Measurements from ENCODE around the gene CYP26A1. TPM values are rescaled to one million over a fixed set of nuclear protein-coding genes. Genes with fewer than 3 reads are reported as not detected.
"Not testable (repeated sequence)": the region's sequence is repeated elsewhere in the genome, so short reads cannot be mapped to it uniquely, and the experiment has no call there.

The CYP26A1 gene
- total RNA-seq, 1 donor from 2014 or later, result not detected

- DNase-seq, result no peak
Observed at GRCh38 chr10:93080350-93081046, 6.8 kb downstream of the CYP26A1 start.

- DNase-seq, result no peak
Observed at GRCh38 chr10:93081318-93081717, 7.6 kb downstream of the CYP26A1 start.

DNA sequence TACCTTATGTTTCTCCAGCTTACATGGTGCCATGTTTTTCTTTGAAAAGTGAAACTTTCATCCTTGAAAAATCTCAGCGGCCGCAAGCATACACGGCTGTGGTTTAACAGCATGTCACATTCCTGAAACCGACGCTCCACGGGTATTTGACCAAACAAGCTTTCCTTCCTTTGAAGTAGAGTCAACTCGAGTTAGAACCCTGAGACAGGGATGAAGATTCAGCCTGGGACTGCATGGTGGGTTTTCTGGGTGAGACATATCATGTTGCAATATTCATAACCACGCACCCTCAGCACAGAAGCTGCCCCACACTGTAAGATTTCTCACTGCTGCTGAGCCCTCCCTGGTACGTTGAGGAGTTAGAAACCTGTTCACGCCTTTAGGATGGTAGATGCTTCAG is 8.1 kb downstream of the CYP26A1 start:
- no peak for DNase-seq

GRCh38 chr10:93083743-93084539 is 10.2 kb downstream of the CYP26A1 start:
- DNase-seq, result no peak

DNA sequence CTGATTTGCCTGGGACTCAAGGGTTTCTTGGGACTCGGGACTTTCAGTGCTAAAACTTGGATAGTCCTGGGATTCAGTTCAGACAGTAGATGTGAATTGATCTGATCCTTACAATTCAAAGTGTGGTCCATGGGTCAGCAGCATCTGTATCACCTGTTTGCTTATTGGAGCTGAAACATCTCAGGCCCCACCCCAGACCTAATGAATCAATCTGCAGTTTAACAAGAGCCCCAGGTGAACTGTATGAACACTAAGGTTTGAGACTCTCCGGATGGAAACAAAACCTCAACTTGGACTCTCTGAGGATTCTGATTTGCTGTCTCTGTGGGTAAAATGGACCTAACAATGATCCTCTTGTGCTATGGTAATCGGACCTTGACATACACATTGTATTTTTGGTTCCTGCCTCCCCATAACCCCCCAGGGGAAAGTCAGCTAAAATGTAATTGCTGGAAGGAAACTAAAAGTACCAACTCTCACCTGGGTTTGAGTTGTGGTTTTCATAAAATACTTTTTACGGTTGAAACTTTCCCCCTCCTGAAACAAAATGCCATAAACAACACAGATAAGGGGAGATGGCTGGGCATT is 11.7 kb downstream of the CYP26A1 start:
- DNase-seq, result no peak

DNA sequence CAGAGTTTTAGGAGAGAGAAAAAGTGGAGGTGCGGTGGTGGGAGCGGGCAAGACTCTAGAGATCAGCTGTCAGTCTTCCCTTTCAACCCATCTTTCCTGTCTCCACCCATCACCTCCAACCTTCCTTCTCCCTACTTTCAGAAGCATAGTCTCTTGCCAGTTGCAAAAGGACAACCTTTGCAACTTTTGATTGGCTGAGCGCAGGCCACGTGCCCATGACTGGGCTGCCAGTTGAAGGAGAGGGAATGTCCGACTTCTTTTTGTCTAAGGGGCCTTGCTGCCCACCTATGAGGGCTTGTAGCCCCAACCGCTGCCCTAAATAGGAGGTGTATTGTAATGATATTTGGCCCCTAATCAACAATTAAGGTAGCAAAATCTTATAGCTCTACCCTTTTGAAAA is 12.6 kb downstream of the CYP26A1 start:
- DNase-seq, result no peak

DNA sequence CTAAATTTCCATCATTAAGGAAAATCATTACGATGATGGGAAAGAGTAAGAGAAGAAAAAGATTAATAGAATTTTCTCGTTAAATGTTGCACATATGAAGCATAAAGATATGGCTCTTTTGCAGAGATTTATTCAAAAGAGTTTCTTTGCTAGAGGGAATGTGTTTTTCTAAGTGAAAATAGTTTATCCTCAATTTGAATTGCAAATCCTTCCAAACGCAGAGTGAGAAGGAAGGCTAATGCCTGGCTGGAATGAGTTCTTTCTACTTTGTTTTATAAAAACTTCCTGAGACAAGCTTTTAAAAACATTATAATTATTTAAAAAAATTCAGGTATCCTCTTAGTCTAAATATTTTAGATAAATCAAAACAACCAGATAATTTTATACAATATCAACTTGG is 14.2 kb downstream of the CYP26A1 start:
- DNase-seq, result no peak

DNA sequence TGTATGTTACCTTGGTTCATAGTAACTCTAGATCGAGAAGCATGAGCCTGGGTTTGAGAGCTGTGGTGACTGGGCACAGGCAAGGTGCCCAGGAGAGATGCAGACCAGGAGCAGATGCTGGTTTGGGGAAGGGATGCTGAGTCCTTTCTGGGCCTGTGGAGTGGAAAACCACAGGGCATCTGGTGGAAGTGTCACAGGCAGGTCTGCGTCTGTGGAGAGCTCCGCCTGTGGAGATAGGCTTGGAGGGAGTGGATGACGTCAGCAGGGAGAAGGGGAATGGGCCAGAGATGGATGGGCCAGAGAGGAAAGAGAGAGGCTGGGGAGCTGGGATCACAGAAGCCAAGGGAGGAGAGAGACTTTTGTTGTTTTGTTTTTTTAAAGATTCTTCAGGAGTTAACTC is 14.8 kb downstream of the CYP26A1 start:
- no peak for DNase-seq

DNA sequence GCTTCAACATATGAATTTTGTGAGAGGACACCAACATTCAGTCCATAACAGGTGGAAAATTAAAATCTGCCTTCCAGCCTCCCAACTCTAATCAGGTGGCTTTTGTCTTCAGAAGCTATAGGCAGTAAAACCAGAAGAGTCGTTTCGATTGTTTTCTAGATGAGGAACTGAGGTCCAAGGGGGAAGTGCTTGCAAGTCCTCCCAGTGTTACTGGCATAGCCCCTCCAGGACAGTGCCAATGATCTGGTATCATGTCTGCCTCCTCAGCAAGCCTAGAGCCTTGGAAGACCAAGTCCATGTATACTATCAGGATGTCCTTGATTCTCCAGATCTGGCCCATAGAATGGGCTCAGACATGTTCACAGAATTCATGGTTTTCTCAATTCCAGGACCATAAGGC is 16.9 kb downstream of the CYP26A1 start:
- no peak for DNase-seq

DNA sequence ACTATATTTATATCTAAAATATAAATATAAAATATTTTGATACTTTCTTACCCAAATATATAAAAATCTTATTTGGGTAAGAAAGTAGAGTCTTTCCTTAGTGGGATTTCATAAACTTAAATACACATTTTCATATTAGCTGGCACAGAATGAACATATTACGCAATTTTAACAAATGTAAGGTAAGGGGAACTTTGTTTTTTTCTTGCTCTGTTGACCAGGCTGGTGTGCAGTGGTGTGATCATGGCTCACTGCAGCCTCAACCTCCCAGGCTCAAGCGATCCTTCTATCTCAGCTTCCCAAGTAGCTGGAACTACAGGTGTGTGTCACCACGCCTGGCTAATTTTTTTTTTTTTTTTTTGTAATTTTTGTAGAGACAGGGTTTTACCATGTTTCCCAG is 18.3 kb downstream of the CYP26A1 start:
- DNase-seq, result no peak

DNA sequence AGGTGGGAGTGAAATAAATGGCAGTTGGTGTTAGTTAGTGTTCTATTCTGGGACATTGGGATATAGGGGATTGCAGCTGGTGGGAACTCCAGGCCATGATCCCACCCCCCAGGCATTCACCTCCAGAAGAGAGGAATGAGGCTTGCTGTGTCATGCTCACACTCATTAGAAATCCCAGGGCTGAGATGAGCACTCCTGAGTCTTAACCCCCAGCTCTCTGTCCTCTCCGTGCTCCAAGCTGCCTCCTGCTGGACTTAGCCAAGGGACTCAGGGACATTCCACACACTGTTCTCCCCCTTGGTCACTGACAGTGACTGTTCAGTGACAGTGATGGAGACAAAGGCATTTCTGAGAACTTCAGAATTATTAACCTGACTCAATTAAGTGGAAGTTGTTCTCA is 21.5 kb downstream of the CYP26A1 start:
- DNase-seq, result no peak

DNA sequence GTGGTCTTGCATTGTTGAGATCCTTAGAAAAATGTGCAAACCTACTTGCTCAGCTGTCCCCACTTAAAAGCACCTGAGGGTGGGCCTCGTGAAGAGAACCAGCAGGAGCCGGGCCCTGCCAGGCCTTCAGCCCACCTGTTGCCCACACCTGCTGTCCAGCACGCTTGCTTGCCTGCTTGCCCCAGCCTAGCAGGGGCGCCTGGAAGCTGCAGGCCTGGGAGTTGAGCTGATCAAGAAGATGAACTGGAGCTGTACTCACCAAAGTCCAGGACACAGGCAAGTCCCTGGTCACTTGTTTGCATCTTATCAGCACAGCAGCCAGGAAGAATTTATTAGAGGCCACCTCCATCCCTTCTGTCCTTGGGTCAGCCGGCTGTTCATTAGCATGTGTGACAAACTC is 23.2 kb downstream of the CYP26A1 start:
- no peak for DNase-seq

- no peak for DNase-seq
Observed at GRCh38 chr10:93097386-93097785, 23.7 kb downstream of the CYP26A1 start.

- no peak for DNase-seq
Observed at GRCh38 chr10:93098816-93099215, 25.1 kb downstream of the CYP26A1 start.

GRCh38 chr10:93099670-93100069 is 26.0 kb downstream of the CYP26A1 start:
- no peak for DNase-seq

- DNase-seq, result not testable (repeated sequence)
Observed at GRCh38 chr10:93101148-93101547, 27.5 kb downstream of the CYP26A1 start.

- DNase-seq, result no peak
Observed at GRCh38 chr10:93103953-93104352, 30.3 kb downstream of the CYP26A1 start.

GRCh38 chr10:93106631-93107072 is 33.0 kb downstream of the CYP26A1 start:
- no peak for DNase-seq

DNA sequence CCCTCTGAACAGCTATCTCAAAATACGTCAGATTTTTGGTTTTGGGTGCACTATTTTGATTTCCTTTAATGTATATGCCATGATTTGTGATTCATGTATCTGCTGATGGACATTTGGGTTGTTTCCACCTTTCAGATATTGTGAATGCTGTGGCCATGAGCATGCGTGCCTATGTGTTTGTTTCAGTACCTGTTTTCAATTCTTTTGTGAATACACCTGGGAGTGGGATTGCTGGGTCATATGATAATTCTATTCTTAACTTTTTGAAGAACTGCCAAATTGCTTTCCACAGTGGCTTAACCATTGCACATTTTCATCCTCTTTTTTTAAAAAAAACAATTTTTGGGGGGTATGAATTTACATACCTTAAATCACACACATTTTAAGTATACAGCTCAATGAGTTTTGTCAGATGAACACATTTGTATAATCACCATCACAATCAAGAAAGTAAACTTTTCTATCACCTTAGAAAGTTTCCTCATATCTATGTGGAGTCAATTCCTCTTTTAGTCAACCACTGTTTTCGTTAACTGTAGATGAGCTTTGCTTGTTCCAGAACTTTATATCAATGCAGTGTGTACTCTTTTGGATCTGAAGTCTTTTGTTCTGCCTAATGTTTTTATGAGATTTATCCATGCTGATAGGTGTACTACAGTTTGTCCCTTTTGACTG is 36.9 kb downstream of the CYP26A1 start:
- DNase-seq, result no peak

DNA sequence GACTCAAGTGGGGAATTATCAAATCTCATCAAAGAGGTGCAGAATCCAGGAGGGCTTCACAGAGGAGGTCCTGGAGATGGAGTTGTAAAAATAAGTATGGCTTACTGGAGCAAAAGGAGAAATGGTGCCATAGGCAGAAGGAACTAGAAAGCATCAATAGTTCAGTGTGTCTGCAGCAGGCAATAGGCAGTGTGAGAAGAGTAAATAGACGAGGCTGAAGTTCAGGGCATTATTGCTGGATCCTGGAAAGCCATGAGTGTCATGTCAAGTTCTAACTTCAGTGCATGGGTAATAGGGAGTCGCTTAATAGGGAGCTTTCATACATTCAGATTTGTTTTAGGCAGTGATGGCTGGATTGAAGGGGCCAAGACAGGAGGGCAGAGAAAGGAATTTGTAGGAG is 39.3 kb downstream of the CYP26A1 start:
- DNase-seq, result no peak

DNA sequence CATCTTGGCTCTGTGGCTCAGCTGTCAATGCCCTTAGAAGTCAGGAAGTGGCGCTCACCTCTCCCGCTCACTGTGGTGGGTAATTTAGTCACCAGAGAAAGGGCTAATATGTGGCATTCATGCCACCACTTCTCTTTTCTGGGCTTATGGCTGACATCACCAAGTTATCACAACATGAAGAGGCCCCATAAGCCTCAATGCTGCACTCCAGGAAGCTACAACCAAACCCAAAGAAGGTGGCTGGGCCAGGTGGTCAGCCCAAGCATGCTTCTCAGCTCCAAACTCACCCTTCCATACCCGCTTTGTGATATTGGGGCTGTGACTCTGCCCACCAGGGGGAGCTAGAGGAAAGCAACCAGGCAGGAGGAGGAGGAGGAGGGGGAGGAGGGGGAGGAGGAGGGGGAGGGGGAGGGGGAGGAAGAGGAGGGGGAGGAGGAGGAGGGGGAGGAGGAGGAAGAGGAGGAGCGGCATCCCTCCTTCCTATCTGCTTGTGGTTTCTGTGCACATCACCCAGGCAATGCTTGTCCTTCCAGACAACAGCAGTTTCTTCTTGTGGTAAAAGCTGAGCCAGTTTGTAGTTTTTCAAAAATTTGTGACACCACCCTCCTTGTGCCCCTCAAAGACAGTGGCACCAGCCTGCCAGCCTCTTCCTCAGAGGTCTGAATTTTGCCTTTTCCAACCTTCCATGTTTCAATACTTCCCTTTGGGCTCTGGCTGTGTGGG is 42.1 kb downstream of the CYP26A1 start:
- DNase-seq, result no peak

DNA sequence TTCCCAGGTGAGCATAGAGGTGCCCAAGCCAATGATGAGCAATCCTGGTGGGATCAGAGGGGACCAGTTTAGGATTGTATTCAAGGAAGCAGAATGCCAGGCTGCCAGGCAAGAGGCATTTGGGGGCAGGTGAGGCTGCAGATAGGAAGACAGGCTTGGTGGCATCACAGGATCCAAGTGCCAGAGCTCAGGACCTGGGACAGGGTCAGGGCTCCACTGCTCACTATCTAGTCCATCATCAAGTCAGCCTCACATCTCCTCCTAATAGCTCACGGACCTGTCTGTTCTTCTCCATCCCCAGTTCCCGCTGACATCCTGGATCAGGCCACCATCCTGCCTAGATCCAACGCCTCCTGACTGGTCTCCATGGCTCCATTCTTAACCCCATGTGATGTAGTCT is 47.6 kb downstream of the CYP26A1 start:
- no peak for DNase-seq
